GM12891 (cell line): ENCODE data around the gene CPED1.

Experiments
- POLR2AphosphoS5 ChIP-seq: IDR thresholded peaks from 2 replicates; pipeline ENCODE4 v1.6.1; 2011; ENCODE audit warnings: low read depth, low read length, control low read depth
- SPI1 ChIP-seq: IDR thresholded peaks from 2 replicates; pipeline ENCODE4 v1.6.1; 2011; ENCODE audit warnings: low read depth, low read length, control low read depth

GRCh38 chr7:121019018-121019417, 30.5 kb downstream of the CPED1 start:
- TF ChIP-seq POLR2AphosphoS5 (no peak), SPI1 (no peak)
